HepG2 (cell line): Measurements from ENCODE around the gene SPDYE11. TPM values are rescaled to one million over a fixed set of nuclear protein-coding genes. Genes with fewer than 3 reads are reported as not detected.
"Not testable (repeated sequence)": the region's sequence is repeated elsewhere in the genome, so short reads cannot be mapped to it uniquely, and the experiment has no call there.

Experiments
- ATAC-seq: fragments of 200-7000 bp; cut with Tn5 transposase; 3 replicates; pipeline ENCODE4 v1.9.1; 2020; ENCODE audit warnings: mild to moderate bottlenecking, moderate library complexity
- BruUV-seq: library from RNA; stranded (reverse); fragments of 400-500 nt; replicated peaks from 2 replicates; lab custom pipeline; 2021; lab: Mats Ljungman, UMichigan
- CTCF ChIA-PET: fragments of 300-600 bp; formaldehyde crosslinking; extraction: SDS; loops from one replicate; lab custom pipeline; 2021; ENCODE audit warnings: low total read pairs, inconsistent platforms, low intra/inter-chr PET ratio; lab: Yijun Ruan, JAX
- POLR2A ChIA-PET: fragments of 350-600 bp; sonication (Branson Sonifier 250); formaldehyde crosslinking; loops from one replicate; lab custom pipeline; 2020; ENCODE audit warnings: antibody characterized with exemption, inconsistent platforms; lab: Yijun Ruan, JAX
- DNase-seq: peaks from one replicate; pipeline ENCODE4 v3.0.0-alpha.2; 2015; ENCODE audit warnings: low spot score
- FAIRE-seq: peaks from 3 replicates; lab custom pipeline; 2011; peaks lifted over from hg19 to GRCh38; lab: Jason Lieb, UNC
- H2AFZ ChIP-seq: one replicate; pipeline ENCODE4 v1.6.1; 2011; ENCODE audit warnings: low read length, inconsistent platforms
- H3K27ac ChIP-seq: fragments of 300-600 bp; 3 replicates; pipeline ENCODE4 v1.8.0; 2011; ENCODE audit warnings: mixed run types, mild to moderate bottlenecking, mixed read lengths, low read length, inconsistent platforms; ENCODE audit not compliant: insufficient read depth; ENCODE audit errors: extremely low read length
- H3K27me3 ChIP-seq, 2 experiments: fragments of 200-600 bp in 1 of 2; 2 replicates in 1 of 2; 3 replicates in 1 of 2; pipeline versions ENCODE4 v1.6.0 to v1.8.0; 2011; ENCODE audit warnings: low read length in 2 of 2, mild to moderate bottlenecking in 2 of 2, moderate library complexity in 2 of 2, inconsistent platforms in 1 of 2; ENCODE audit not compliant: insufficient read depth in 2 of 2, control insufficient read depth in 1 of 2
- H3K36me3 ChIP-seq, 2 experiments: fragments of 200-600 bp in 1 of 2; replicated peaks in 1 of 2; 2 replicates in 1 of 2; 3 replicates in 1 of 2; pipeline versions ENCODE4 v1.5.1 to v1.8.0; 2011; ENCODE audit warnings: low read length in 2 of 2, inconsistent platforms in 1 of 2; ENCODE audit not compliant: insufficient read depth in 2 of 2, control insufficient read depth in 1 of 2
- H3K4me1 ChIP-seq: 2 replicates; pipeline ENCODE4 v1.5.1; 2012; ENCODE audit warnings: low read length, inconsistent platforms; ENCODE audit not compliant: insufficient read depth
- H3K4me2 ChIP-seq: 2 replicates; pipeline ENCODE4 v1.6.0; 2011; ENCODE audit warnings: low read depth, low read length, inconsistent platforms
- H3K4me3 ChIP-seq, 3 experiments: fragments of 200-600 bp in 1 of 3; sonication (generic), shearing (Covaris generic) in 1 of 3; replicated peaks in 1 of 3; 2 replicates each; pipeline ENCODE4 v1.5.1; 2011 to 2016; ENCODE audit warnings: low read length in 3 of 3, inconsistent platforms in 2 of 3, low read depth in 2 of 3, mild to moderate bottlenecking in 2 of 3, control low read depth in 1 of 3, mixed read lengths in 1 of 3; ENCODE audit not compliant: insufficient read depth in 1 of 3
- H3K79me2 ChIP-seq: one replicate; pipeline ENCODE4 v1.6.1; 2011; ENCODE audit warnings: low read length, inconsistent platforms; ENCODE audit not compliant: insufficient read depth
- H3K9ac ChIP-seq: 2 replicates; pipeline ENCODE4 v1.6.0; 2011; ENCODE audit warnings: mild to moderate bottlenecking, low read depth, low read length, inconsistent platforms; ENCODE audit not compliant: insufficient read depth
- H3K9me3 ChIP-seq: 2 replicates; pipeline ENCODE4 v1.5.1; 2012; ENCODE audit warnings: mild to moderate bottlenecking, low read length
- H4K20me1 ChIP-seq: 2 replicates; pipeline ENCODE4 v1.6.0; 2011; ENCODE audit warnings: inconsistent platforms, mild to moderate bottlenecking, low read length, moderate library complexity; ENCODE audit not compliant: insufficient read depth
- WGBS: methylation state at CpG from one replicate; pipeline ENCODE4 v1.1.6; 2017; ENCODE audit warnings: low lambda C conversion rate; 5-methylcytosine and 5-hydroxymethylcytosine counted together
- in situ Hi-C: cut with HindIII; loops from 2 replicates; pipeline ENCODE4 v1.10.0; 2017; ENCODE audit warnings: low pct_unique_long_range_greater_than_20kb; ENCODE audit not compliant: extremely low pct_ligation_motif_present
- intact Hi-C: fragments of 100-400 bp; cut with micrococcal nuclease; formaldehyde crosslinking; loops from one replicate; pipeline ENCODE4 v1.10.0; 2022; ENCODE audit not compliant: unreplicated experiment
- polyA plus RNA-seq, 8 experiments: library from polyadenylated mRNA; depleted of rRNA in 3 of 8; stranded (reverse) in 7 of 8; unstranded in 1 of 8; fragments of >200 nt; fragmentation: Illumina TruSeq in 4 of 8; extraction: Trizol in 4 of 8; gene quantifications; 2 replicates each; pipeline versions ENCODE4 v1.2.1 to v1.2.3, GENCODE V29; 2011 to 2016; ENCODE audit warnings: low read depth in 4 of 8, missing spikeins in 1 of 8, mixed read lengths in 1 of 8; ENCODE audit not compliant: insufficient read depth in 1 of 8
- small RNA-seq, 3 experiments: library from RNA; depleted of rRNA; stranded (forward); fragments of <200 nt; gene quantifications; one replicate each; pipeline ENCODE3, GENCODE V24; 2012; ENCODE audit warnings: low read depth in 2 of 3, low replicate concordance in 1 of 3; ENCODE audit not compliant: insufficient read length in 3 of 3, insufficient read depth in 2 of 3
- total RNA-seq, 5 experiments: library from RNA; depleted of rRNA; stranded (reverse); fragments of >200 nt; fragmentation: Illumina TruSeq; extraction: Trizol; gene quantifications; 2 replicates each; pipeline ENCODE4 v1.2.3, GENCODE V29; 2016; ENCODE audit warnings: low read depth in 1 of 5

Gene SPDYE11
- total and polyA plus RNA-seq, 2 of the 13 experiments (the other 11 are each of a cell fraction or from before 2014, with no cell fraction given), result not detected

DNA sequence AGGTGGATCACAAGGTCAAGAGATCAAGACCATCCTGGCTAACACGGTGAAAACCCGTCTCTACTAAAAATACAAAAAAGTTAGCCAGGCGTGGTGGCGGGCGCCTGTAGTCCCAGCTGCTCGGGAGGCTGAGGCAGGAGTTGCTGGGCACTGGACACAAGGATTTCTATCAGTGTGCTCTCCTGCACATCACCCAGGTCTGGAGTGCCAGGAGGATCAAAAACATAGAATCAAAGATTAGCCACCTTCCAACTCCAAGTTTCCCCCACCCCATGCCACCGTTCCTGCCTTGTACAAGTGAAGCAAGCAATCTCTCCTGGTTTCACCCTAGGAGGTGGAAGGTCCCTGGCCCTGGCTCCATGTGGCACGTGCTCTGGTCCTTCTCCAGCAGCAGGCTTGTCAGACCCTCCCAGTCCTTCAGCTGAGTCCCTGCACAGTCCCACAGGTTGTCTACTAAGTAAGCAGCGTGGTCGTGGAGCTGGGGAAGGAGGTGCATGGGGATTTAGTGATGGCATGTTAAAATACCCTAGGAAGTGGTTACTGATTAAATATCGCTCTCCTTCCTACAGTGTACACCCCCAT, 59.7 kb downstream of the SPDYE11 start:
- POLR2A ChIA-PET, H3K4me1 ChIP-seq, H4K20me1 ChIP-seq, H3K36me3 ChIP-seq, H3K27ac ChIP-seq, H3K9me3 ChIP-seq, intact Hi-C loops, H3K27me3 ChIP-seq, H3K4me3 ChIP-seq, H3K4me2 ChIP-seq, H3K79me2 ChIP-seq, FAIRE-seq, DNase-seq, CTCF ChIA-PET, in situ Hi-C loops, H3K9ac ChIP-seq, H2AFZ ChIP-seq: not testable (repeated sequence)
- WGBS, result no CpG with 5 or more reads among the region's 11 CpGs
- peak; percentile 41; the same call in 2 of the 3 replicates for ATAC-seq
- TSS peak; percentile 54 for BruUV-seq

Small RNAs within 50 kb of the gene (small RNA-seq; reads per million reads assigned to genes)
- 0 reads per million in 3 experiments for gene RF00019

Other genes starting within 250 kb of the SPDYE11 start
- 3.3 and 5.5 TPM in 2 replicates for gene TYW1B, start 229.7 kb downstream of the SPDYE11 start, total RNA-seq (2016; rRNA removed; fragmentation: Illumina TruSeq; extraction: Trizol)
- 1.8 and 2.0 TPM in 2 replicates for gene TYW1B, start 229.7 kb downstream of the SPDYE11 start, polyA plus RNA-seq (2011; rRNA removed)
- 8.4 and 12.7 TPM in 2 replicates for gene POM121, start 132.8 kb downstream of the SPDYE11 start, total RNA-seq (2016; rRNA removed; fragmentation: Illumina TruSeq; extraction: Trizol)
- 9.2 and 10.3 TPM in 2 replicates for gene POM121, start 132.8 kb downstream of the SPDYE11 start, polyA plus RNA-seq (2011; rRNA removed)
- 0.88 and 1.4 TPM in 2 replicates for gene TRIM74, start 88.4 kb downstream of the SPDYE11 start, total RNA-seq (2016; rRNA removed; fragmentation: Illumina TruSeq; extraction: Trizol)
- gene TRIM74, start 88.4 kb downstream of the SPDYE11 start, polyA plus RNA-seq (2011; rRNA removed), result 0.51 and 0.61 TPM in 2 replicates
- not detected in 2 replicates for gene SPDYE8, start 28.1 kb downstream of the SPDYE11 start, total RNA-seq (2016; rRNA removed; fragmentation: Illumina TruSeq; extraction: Trizol)
- not detected in 2 replicates for gene SPDYE8, start 28.1 kb downstream of the SPDYE11 start, polyA plus RNA-seq (2011; rRNA removed)
- gene SPDYE9, start 28.1 kb upstream of the SPDYE11 start, total RNA-seq (2016; rRNA removed; fragmentation: Illumina TruSeq; extraction: Trizol), result not detected in 2 replicates
- not detected in 2 replicates for gene SPDYE9, start 28.1 kb upstream of the SPDYE11 start, polyA plus RNA-seq (2011; rRNA removed)